ENCODE data around the gene BPTF.
"Not testable (repeated sequence)": the region's sequence is repeated elsewhere in the genome, so short reads cannot be mapped to it uniquely, and the experiment has no call there.

BPTF gene

DNA sequence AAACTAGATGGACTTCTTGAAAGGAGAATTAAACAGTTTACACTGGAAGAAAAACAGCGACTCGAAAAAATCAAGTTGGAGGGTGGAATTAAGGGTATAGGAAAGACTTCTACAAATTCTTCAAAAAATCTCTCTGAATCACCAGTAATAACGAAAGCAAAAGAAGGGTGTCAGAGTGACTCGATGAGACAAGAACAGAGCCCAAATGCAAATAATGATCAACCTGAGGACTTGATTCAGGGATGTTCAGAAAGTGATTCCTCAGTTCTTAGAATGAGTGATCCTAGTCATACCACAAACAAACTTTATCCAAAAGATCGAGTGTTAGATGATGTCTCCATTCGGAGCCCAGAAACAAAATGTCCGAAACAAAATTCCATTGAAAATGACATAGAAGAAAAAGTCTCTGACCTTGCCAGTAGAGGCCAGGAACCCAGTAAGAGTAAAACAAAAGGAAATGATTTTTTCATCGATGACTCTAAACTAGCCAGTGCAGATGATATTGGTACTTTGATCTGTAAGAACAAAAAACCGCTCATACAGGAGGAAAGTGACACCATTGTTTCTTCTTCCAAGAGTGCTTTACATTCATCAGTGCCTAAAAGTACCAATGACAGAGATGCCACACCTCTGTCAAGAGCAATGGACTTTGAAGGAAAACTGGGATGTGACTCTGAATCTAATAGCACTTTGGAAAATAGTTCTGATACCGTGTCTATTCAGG is 85.9 kb downstream of the BPTF start:
- ChIA-PET POLR2A (ENCODE audit: low non-redundant PET) (no interaction called here), CTCF (no interaction called here)
- TF ChIP-seq, protein P1, sequence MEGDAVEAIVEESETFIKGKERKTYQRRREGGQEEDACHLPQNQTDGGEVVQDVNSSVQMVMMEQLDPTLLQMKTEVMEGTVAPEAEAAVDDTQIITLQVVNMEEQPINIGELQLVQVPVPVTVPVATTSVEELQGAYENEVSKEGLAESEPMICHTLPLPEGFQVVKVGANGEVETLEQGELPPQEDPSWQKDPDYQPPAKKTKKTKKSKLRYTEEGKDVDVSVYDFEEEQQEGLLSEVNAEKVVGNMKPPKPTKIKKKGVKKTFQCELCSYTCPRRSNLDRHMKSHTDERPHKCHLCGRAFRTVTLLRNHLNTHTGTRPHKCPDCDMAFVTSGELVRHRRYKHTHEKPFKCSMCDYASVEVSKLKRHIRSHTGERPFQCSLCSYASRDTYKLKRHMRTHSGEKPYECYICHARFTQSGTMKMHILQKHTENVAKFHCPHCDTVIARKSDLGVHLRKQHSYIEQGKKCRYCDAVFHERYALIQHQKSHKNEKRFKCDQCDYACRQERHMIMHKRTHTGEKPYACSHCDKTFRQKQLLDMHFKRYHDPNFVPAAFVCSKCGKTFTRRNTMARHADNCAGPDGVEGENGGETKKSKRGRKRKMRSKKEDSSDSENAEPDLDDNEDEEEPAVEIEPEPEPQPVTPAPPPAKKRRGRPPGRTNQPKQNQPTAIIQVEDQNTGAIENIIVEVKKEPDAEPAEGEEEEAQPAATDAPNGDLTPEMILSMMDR (conservative IDR thresholded peaks at IDR 0.05; ENCODE audit: low read depth) = no peak
- H3K27ac ChIP-seq = no peak overlapping the region
- DNase-seq (ENCODE audit: low spot score) = no peak

DNA sequence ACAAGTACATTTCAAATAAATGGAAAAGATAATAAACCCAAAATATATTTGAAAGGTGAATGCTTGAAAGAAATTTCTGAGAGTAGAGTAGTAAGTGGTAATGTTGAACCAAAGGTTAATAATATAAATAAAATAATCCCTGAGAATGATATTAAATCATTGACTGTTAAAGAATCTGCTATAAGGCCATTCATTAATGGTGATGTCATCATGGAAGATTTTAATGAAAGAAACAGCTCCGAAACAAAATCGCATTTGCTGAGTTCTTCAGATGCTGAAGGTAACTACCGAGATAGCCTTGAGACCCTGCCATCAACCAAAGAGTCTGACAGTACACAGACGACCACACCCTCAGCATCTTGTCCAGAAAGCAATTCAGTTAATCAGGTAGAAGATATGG is 86.8 kb downstream of the BPTF start:
- DNase-seq (ENCODE audit: low spot score) = no peak
- H3K27ac ChIP-seq = no peak overlapping the region
- TF ChIP-seq, protein P1 (conservative IDR thresholded peaks at IDR 0.05; ENCODE audit: low read depth) = no peak
- ChIA-PET CTCF (interaction anchor here (0.6 kb wide), 1 partner anchor 75 kb away, joined by 3 read pairs; no protein-coding TSS in a partner anchor), POLR2A (ENCODE audit: low non-redundant PET) (no interaction called here)

DNA sequence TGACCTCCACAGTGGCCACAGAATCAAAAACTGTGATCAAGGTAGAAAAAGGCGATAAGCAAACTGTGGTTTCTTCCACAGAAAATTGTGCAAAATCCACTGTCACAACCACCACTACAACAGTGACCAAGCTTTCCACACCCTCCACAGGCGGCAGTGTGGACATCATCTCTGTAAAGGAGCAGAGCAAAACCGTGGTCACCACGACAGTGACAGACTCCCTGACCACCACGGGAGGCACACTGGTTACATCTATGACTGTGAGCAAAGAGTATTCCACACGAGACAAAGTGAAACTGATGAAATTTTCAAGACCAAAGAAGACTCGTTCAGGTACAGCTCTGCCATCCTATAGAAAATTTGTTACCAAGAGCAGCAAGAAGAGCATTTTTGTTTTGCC is 87.4 kb downstream of the BPTF start:
- no peak overlapping the region for H3K27ac ChIP-seq
- CTCF ChIA-PET = interaction anchor here (0.6 kb wide), 1 partner anchor 75 kb away, joined by 3 read pairs; no protein-coding TSS in a partner anchor
- POLR2A ChIA-PET (ENCODE audit: low non-redundant PET) = no interaction called here
- TF ChIP-seq, protein P1 (conservative IDR thresholded peaks at IDR 0.05; ENCODE audit: low read depth) = no peak
- no peak for DNase-seq (ENCODE audit: low spot score)

DNA sequence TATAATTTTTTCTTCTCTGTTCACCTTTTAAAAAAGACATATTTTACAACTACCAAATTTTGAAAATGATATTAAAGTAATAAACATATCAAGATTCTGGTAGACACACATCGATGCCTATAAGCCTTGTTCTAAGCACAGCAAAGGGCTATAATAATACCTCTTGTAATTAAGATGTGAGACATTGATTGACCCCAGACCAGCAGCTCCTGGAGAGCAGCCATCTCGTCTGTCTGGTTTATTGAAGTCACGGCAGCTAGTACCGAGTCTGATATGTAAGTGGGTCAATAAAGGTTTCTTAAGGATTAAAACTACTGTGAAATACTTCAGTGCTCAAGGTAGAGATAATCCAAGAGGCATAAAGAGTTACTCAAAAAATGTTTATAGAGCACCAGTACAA is 94.9 kb downstream of the BPTF start:
- POLR2A ChIA-PET (ENCODE audit: low non-redundant PET) = no interaction called here
- DNase-seq (ENCODE audit: low spot score) = no peak
- CTCF ChIA-PET = no interaction called here
- no peak overlapping the region for H3K27ac ChIP-seq
- TF ChIP-seq, protein P1 (conservative IDR thresholded peaks at IDR 0.05; ENCODE audit: low read depth) = no peak

DNA sequence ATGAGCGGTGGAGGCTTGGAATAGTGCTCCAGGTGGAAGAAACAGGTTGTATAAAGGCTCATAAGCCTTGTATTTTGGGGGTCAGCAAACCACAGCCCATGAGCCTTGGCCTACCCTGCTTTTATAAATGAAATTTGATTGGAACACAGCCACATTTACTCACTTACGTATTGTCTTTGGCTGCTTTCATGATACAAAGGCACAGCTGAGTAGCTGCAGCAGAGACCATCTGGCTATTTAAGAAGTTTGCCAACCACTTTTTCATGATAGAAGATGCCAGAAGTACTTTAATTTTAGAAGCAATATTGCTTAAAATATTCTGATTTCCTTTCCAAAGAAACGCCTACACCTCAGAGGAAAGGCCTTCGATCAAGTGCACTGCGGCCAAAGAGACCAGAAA is 97.2 kb downstream of the BPTF start:
- ChIA-PET CTCF (no interaction called here), POLR2A (ENCODE audit: low non-redundant PET) (no interaction called here)
- TF ChIP-seq, protein P1 (conservative IDR thresholded peaks at IDR 0.05; ENCODE audit: low read depth) = no peak
- H3K27ac ChIP-seq = no peak overlapping the region
- DNase-seq (ENCODE audit: low spot score) = no peak

DNA sequence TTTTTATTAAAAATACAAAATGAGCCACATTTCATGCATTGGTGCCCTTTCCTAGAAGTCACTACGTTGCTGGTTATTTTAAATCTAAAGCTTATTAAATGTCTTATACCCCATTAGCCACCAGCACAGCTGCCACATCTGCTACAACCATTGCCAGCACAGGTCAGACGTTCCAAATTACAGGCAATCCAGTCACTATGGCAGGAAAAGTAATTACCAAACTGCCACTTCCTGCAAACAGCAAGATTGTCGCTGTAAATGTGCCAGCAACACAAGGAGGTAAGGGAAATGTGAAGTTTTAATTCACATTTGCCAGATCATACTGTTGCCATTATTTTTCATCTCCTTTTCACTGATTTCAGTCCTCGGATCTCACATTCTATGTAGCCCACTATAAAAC is 103.5 kb downstream of the BPTF start:
- CTCF ChIA-PET; POLR2A ChIA-PET (ENCODE audit: low non-redundant PET); H3K27ac ChIP-seq; DNase-seq (ENCODE audit: low spot score): not testable (repeated sequence)

DNA sequence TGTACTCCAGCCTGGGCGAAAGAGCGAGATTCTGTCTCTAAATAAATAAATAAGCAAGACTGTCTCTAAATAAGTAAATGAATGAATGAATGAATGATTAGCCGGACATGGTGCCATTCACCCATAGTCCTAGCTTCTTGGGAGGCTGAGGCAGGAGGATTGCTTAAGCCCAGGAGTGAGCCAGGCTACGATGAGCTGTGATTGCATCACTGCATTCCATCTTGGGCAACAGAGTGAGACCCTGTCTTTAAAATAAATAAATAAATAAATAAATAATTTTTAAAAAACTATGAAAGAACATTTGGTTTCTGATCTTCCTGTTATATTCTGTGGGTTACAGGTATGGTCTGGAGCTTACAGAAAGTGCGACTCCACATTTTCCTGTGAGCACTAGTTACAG is 105.9 kb downstream of the BPTF start:
- CTCF ChIA-PET = interaction anchor here (0.9 kb wide), 1 partner anchor 13 kb away, joined by 4 read pairs; no protein-coding TSS in a partner anchor

More for the DNA sequence above, 105.9 kb downstream of the BPTF start:
- DNase-seq (ENCODE audit: low spot score) = no peak
- H3K27ac ChIP-seq = no peak overlapping the region
- POLR2A ChIA-PET (ENCODE audit: low non-redundant PET) = no interaction called here
- TF ChIP-seq, protein P1 (conservative IDR thresholded peaks at IDR 0.05; ENCODE audit: low read depth) = no peak

Data from RWPE1 (cell line).